ENCODE measurements around the gene RTN4IP1.

Gene RTN4IP1, protein sequence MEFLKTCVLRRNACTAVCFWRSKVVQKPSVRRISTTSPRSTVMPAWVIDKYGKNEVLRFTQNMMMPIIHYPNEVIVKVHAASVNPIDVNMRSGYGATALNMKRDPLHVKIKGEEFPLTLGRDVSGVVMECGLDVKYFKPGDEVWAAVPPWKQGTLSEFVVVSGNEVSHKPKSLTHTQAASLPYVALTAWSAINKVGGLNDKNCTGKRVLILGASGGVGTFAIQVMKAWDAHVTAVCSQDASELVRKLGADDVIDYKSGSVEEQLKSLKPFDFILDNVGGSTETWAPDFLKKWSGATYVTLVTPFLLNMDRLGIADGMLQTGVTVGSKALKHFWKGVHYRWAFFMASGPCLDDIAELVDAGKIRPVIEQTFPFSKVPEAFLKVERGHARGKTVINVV

DNA sequence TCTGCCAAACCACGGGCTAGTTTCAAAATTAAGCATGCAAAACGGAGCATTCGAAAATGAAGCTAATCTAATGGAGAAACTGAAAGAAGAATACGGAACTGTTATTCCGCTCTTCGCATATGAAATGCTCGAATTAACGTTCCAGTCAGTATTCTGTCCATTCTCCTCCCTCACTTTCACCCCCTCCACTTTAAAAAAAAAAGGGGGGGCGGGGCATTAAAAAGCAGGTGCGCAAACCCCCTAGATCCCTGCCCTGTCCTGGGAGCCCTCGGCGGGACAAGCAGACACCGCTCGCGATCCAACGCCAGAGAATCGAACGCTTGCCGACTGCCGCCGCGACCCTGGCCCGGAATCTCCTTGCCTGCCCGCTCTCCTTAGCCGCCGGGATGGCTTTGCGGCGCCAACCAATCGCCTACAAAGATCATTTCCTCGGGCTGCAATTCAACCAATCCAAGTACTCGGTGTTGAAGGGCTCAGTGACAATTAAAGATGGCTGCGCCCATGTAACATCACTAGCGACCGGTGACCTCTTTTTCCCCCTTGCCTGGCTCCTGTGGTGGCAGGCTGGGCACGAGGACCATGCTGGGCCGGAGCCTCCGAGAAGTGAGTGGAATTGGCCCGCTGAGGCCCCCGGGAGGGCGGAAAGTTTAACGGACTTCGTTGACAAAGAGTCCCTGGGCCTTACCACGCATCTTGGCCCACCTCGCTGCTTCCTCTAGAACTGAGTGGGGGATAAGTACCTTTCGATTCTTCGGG lies at the start of gene RTN4IP1, which contains the start of gene QRSL1:
Gene RTN4IP1 (minus strand): TSS at position 396 of the 756 bp plus-strand sequence. CDS start 477 bp downstream, outside the sequence.
Gene QRSL1 (plus strand): TSS at position 476 of the 756 bp plus-strand sequence. CDS start 104 bp downstream, at position 580.
- H3K9me3 ChIP-seq (replicated peaks in 1 of 11) = peaks cover 0 to 4% (median 0%) of the 10 kb centered on the region in 11 experiments; a peak in 4 of 22 replicates
- H3K4me1 ChIP-seq = peaks cover 10 to 29% (median 18%) of the 10 kb centered on the region in 10 experiments
- H3K9ac ChIP-seq = peak within 1 kb of the TSS; percentile 82 to 94 (median 92)
- no peaks in the 10 kb centered on the region for H3K27me3 ChIP-seq
- peak within 1 kb of the TSS; percentile 80 to 95 (median 89) for H3K4me2 ChIP-seq
- peak within 1 kb of the TSS; percentile 68 to 92 (median 82) for H3K4me3 ChIP-seq
- H3K27ac ChIP-seq = peak within 1 kb of the TSS; percentile 67 to 94 (median 92)
- H3K36me3 ChIP-seq = peaks cover 0 to 31% (median 8%) of the 10 kb centered on the region in 11 experiments; a peak in 6 of 22 replicates
- no peak for TF ChIP-seq Cebpa-rat (IDR thresholded peaks at IDR 0.05)
- peaks cover 0 to 6% (median 0%) of the 10 kb centered on the region in 11 experiments; a peak in 2 of 22 replicates for H4K20me1 ChIP-seq

DNA sequence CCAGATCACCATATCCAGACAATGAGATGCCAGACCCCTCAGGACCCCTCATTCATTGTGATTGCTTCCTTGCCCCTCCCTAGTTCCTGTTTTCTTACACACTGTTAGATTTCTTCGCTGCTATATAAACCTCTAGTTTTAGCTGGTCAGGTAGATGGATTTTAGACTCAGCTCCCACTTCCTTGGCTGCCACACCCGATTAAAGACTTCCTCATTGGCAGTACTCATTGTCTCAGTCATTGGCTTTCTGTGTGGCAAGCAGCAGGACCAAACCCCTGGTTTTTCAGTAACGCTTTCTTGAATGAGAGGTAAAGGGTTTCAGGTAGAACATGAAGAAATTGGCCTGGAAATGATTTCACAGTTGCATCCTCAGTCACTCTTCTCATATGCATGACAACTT lies 48.0 kb upstream of the RTN4IP1 start:
- H3K9me3 ChIP-seq (replicated peaks in 1 of 11) = peaks cover 0 to 16% (median 8%) of the 10 kb centered on the region in 11 experiments; a peak in 11 of 22 replicates
- TF ChIP-seq Cebpa-rat (IDR thresholded peaks at IDR 0.05) = no peak
- H3K4me3 ChIP-seq = no peak overlapping the region
- no peaks in the 10 kb centered on the region for H3K27me3 ChIP-seq
- no peaks in the 10 kb centered on the region for H3K36me3 ChIP-seq
- peaks cover 0 to 11% (median 8%) of the 10 kb centered on the region in 10 experiments; a peak in 14 of 20 replicates for H3K4me1 ChIP-seq
- H4K20me1 ChIP-seq = no peaks in the 10 kb centered on the region
- no peak overlapping the region for H3K9ac ChIP-seq
- no peak overlapping the region for H3K27ac ChIP-seq
- H3K4me2 ChIP-seq = peak overlapping the region in 8 of 11 experiments; percentile 3 to 59 (median 26); a peak in 14 of 22 replicates

DNA sequence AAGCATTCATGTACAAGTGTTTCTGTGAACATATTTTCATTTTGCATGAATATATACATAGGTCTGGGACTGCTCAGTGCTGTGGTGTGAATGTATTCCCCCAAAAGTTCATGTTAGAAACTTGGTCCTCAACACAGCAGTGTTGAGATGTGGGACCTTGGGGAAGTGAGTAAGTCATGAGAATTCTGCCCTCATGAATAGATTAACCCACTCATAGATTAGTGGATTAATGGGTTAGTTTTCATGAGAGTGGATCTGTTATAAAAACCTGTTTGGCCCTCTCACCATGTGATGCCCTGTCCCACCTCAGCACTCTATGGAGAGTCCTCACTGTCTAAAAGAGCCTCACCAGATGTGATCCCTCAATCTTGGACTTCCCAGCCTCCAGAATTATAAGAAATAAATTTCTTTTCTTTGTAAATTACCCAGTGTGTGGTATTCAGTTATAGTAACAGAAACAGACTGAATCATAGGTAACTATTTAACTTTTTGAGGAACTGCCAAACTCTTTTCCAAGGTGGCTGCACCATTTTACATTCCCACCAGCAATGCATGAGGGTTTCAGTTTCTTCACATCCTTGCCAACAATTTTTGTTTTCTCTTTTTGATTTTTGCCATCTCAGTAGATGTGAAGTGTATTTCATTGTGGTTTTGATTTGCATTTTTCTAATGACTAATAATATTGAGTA lies 45.4 kb upstream of the RTN4IP1 start:
- Histone ChIP-seq H3K4me2 (no peak overlapping the region), H3K4me1 (peaks cover 0 to 17% (median 8%) of the 10 kb centered on the region in 10 experiments; a peak in 16 of 20 replicates), H3K27me3 (no peaks in the 10 kb centered on the region), H3K9me3 (replicated peaks in 1 of 11) (peaks cover 0 to 20% (median 9%) of the 10 kb centered on the region in 11 experiments; a peak in 12 of 22 replicates), H3K27ac (no peak overlapping the region), H3K36me3 (0 out of 22 replicates have a peak, but pooled peaks cover 0 to 8% (median 0%) of the 10 kb centered on the region in 11 experiments), H3K9ac (no peak overlapping the region), H4K20me1 (no peaks in the 10 kb centered on the region), H3K4me3 (no peak overlapping the region)
- TF ChIP-seq Cebpa-rat (IDR thresholded peaks at IDR 0.05) = no peak

DNA sequence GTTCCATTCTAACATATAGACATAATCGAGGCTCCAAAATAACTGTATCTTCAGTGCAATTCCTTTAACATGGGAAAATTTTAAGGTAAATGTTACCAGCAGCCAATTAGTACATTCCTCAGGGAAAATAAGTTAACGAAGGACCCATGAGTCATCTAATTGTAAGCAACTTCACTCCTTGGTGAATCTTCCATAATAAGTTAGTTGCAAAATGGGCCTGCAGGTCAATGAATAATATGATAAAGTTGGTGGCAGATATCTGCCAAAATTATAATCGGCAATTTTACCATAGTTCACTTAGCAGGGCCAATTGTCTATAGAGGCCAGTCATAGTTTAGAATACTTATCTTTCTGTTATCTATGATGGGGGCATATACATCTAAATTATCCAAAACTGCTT lies 42.4 kb upstream of the RTN4IP1 start:
- no peak overlapping the region for H3K9ac ChIP-seq
- H4K20me1 ChIP-seq = no peaks in the 10 kb centered on the region
- H3K36me3 ChIP-seq = peaks cover 0 to 8% (median 0%) of the 10 kb centered on the region in 11 experiments; a peak in 4 of 22 replicates
- H3K27me3 ChIP-seq = no peaks in the 10 kb centered on the region
- peaks cover 0 to 11% (median 7%) of the 10 kb centered on the region in 11 experiments; a peak in 10 of 22 replicates for H3K9me3 ChIP-seq (replicated peaks in 1 of 11)
- TF ChIP-seq Cebpa-rat (IDR thresholded peaks at IDR 0.05) = no peak
- no peak overlapping the region for H3K27ac ChIP-seq
- peaks cover 15 to 37% (median 28%) of the 10 kb centered on the region in 10 experiments for H3K4me1 ChIP-seq
- H3K4me3 ChIP-seq = no peak overlapping the region
- H3K4me2 ChIP-seq = no peak overlapping the region

DNA sequence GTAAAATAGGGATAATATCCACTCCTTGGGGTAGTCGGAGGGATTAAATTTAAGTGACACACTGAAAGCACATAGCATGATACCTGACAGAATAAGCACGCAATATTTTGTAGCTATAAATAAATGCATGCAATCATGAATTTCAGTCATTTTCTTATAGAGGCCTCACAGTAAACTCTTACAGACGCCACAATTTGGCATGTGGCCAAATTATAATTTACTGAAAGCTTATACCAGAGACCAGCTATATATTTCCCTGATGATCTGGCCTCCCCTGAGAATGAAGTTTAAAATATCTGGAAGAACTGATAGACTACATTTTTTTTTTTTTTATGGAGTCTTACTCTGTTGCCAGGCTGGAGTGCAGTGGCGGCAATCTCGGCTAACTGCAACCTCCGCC lies 40.9 kb upstream of the RTN4IP1 start:
- Histone ChIP-seq H3K9me3 (replicated peaks in 1 of 11) (peaks cover 0 to 9% (median 0%) of the 10 kb centered on the region in 11 experiments; a peak in 3 of 22 replicates), H4K20me1 (no peaks in the 10 kb centered on the region), H3K27ac (no peak overlapping the region), H3K9ac (no peak overlapping the region), H3K4me3 (no peak overlapping the region), H3K27me3 (no peaks in the 10 kb centered on the region), H3K4me1 (peaks cover 27 to 51% (median 40%) of the 10 kb centered on the region in 10 experiments), H3K36me3 (peaks cover 0 to 19% (median 8%) of the 10 kb centered on the region in 11 experiments; a peak in 15 of 22 replicates), H3K4me2 (no peak overlapping the region; a peak in 1 of 22 replicates)
- no peak for TF ChIP-seq Cebpa-rat (IDR thresholded peaks at IDR 0.05)

DNA sequence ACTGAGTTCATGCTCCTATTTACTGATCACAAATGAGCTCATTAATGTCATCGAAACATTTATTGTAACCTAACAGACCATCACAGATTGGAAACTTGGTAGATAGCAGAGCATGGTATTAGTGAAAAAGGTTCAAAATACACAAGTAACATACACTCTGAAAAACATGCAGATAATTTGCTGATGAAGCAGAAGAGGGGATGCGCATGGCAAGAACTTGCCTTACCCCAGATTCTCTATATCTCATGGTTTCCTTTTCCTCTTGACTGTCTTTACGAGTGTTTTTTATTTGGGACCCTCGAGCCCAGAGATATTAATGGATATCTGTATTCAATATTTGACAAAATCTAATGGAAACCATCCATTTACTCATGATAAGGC lies 37.7 kb upstream of the RTN4IP1 start:
- H3K9me3 ChIP-seq (replicated peaks in 1 of 11) = peaks cover 0 to 9% (median 0%) of the 10 kb centered on the region in 11 experiments; a peak in 3 of 22 replicates
- TF ChIP-seq Cebpa-rat (IDR thresholded peaks at IDR 0.05) = no peak
- 0 out of 22 replicates have a peak overlapping the region, but pooled peaks of 1 of the 11 experiments have one; percentile 30 for H3K27ac ChIP-seq
- H4K20me1 ChIP-seq = no peaks in the 10 kb centered on the region
- H3K9ac ChIP-seq = no peak overlapping the region
- H3K4me3 ChIP-seq = no peak overlapping the region
- H3K27me3 ChIP-seq = no peaks in the 10 kb centered on the region
- peaks cover 14 to 51% (median 38%) of the 10 kb centered on the region in 11 experiments for H3K36me3 ChIP-seq
- H3K4me2 ChIP-seq = peak overlapping the region; percentile 45 to 73 (median 61); a peak in 21 of 22 replicates
- H3K4me1 ChIP-seq = peaks cover 27 to 83% (median 54%) of the 10 kb centered on the region in 10 experiments

DNA sequence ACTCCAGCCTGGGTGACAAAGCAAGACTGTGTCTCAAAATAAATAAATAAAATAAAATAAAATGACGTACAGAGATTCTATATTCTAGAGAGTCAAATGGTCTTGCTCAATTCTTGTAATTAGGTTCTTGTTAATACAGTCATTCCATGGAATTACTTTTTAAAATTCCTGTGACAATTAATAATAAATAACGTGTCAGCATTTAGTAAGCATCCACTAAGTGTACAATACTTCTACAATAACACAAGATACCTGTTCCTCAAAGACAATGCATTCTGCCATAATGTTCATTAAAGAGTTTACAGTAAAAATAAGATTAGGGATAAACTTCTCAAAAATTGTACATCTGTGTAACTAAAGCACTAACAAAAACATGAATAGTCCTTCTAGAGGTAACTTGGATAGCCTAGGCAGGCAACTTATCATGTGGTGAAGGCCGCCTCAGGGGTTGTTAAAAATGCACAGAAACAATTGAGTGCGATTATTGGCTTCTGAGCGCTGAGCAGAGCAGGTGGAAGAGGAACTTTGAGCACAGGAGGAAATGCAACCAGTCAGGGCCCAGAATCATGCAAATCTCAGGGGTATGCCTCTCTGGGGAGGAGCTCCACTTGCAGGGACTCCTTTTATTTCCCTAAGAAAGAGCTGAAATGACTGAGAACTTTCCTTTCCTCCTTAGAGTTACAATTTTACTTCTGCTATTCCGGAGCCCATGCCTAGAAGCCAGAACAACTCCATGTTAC lies 37.2 kb upstream of the RTN4IP1 start:
- Histone ChIP-seq H3K9ac (no peak overlapping the region), H4K20me1 (no peaks in the 10 kb centered on the region), H3K9me3 (replicated peaks in 1 of 11) (peaks cover 0 to 9% (median 0%) of the 10 kb centered on the region in 11 experiments; a peak in 3 of 22 replicates), H3K4me1 (peaks cover 27 to 88% (median 56%) of the 10 kb centered on the region in 10 experiments), H3K27ac (0 out of 22 replicates have a peak overlapping the region, but pooled peaks of 1 of the 11 experiments have one; percentile 30), H3K27me3 (no peaks in the 10 kb centered on the region), H3K4me2 (peak overlapping the region; percentile 45 to 73 (median 61); a peak in 21 of 22 replicates), H3K4me3 (no peak overlapping the region), H3K36me3 (peaks cover 14 to 57% (median 44%) of the 10 kb centered on the region in 11 experiments)
- TF ChIP-seq Cebpa-rat (IDR thresholded peaks at IDR 0.05) = no peak

Measured in BLaER1 treated with 17β-estradiol and CSF1 and Interleukin-3, amounts not matched to agents 10 nM and 100 nM (cell line).